Measurements from ENCODE around the gene COL18A1.
"Not testable (repeated sequence)": the region's sequence is repeated elsewhere in the genome, so short reads cannot be mapped to it uniquely, and the experiment has no call there.

Gene COL18A1

GRCh38 chr21:45525910-45526306, 120.9 kb downstream of the COL18A1 start:
- DNase-seq (ENCODE audit: low read depth, low spot score), result no peak
- ChIA-PET CTCF (no interaction called here), POLR2A (no interaction called here)
- no peak for TF ChIP-seq CTCF (IDR thresholded peaks at IDR 0.05; ENCODE audit: insufficient read depth, low read length, missing control alignments)
- no peak overlapping the region for H3K4me3 ChIP-seq (ENCODE audit: low read depth, low read length)

- DNase-seq (ENCODE audit: low read depth, low spot score); POLR2A ChIA-PET; CTCF ChIA-PET; H3K4me3 ChIP-seq (ENCODE audit: low read depth, low read length): not testable (repeated sequence)
Observed at GRCh38 chr21:45527151-45527999, 122.4 kb downstream of the COL18A1 start.

GRCh38 chr21:45528028-45528705, 123.2 kb downstream of the COL18A1 start:
- ChIA-PET CTCF (no interaction called here), POLR2A (no interaction called here)
- no peak for DNase-seq (ENCODE audit: low read depth, low spot score)
- TF ChIP-seq CTCF (IDR thresholded peaks at IDR 0.05; ENCODE audit: insufficient read depth, low read length, missing control alignments), result no peak
- H3K4me3 ChIP-seq (ENCODE audit: low read depth, low read length), result no peak overlapping the region

- TF ChIP-seq CTCF (IDR thresholded peaks at IDR 0.05; ENCODE audit: insufficient read depth, low read length, missing control alignments), result no peak
- POLR2A ChIA-PET, result no interaction called here
- CTCF ChIA-PET, result no interaction called here
- DNase-seq (ENCODE audit: low read depth, low spot score), result no peak
- H3K4me3 ChIP-seq (ENCODE audit: low read depth, low read length), result no peak overlapping the region
Observed at GRCh38 chr21:45528981-45529784, 124.2 kb downstream of the COL18A1 start.

- no peak for DNase-seq (ENCODE audit: low read depth, low spot score)
- ChIA-PET CTCF (no interaction called here), POLR2A (no interaction called here)
- TF ChIP-seq CTCF (IDR thresholded peaks at IDR 0.05; ENCODE audit: insufficient read depth, low read length, missing control alignments), result no peak
- H3K4me3 ChIP-seq (ENCODE audit: low read depth, low read length), result no peak overlapping the region
Observed at GRCh38 chr21:45529785-45530422, 124.9 kb downstream of the COL18A1 start.

- no peak overlapping the region for H3K4me3 ChIP-seq (ENCODE audit: low read depth, low read length)
- ChIA-PET POLR2A (no interaction called here), CTCF (no interaction called here)
- TF ChIP-seq CTCF (IDR thresholded peaks at IDR 0.05; ENCODE audit: insufficient read depth, low read length, missing control alignments), result no peak
- no peak for DNase-seq (ENCODE audit: low read depth, low spot score)
Observed at GRCh38 chr21:45530423-45531113, 125.6 kb downstream of the COL18A1 start.

GRCh38 chr21:45531114-45531392, 126.1 kb downstream of the COL18A1 start:
- POLR2A ChIA-PET; H3K4me3 ChIP-seq (ENCODE audit: low read depth, low read length); DNase-seq (ENCODE audit: low read depth, low spot score); CTCF ChIA-PET: not testable (repeated sequence)

Data from AG04449 (cell line).